NT2/D1 (cell line): ENCODE data around the gene UNC5B.
A peak's percentile ranks its signal among the peaks of the same experiment; 100 is the strongest.

ENCODE experiments used
- DNase-seq: peaks from one replicate; pipeline ENCODE4 v3.0.0-alpha.2; 2011; ENCODE audit warnings: low read depth, low spot score
- H3K27me3 ChIP-seq: 2 replicates; pipeline ENCODE4 v1.6.0; 2011; ENCODE audit warnings: mild to moderate bottlenecking; ENCODE audit not compliant: insufficient read length, insufficient read depth
- H3K36me3 ChIP-seq: 2 replicates; pipeline ENCODE4 v1.6.1; 2011; ENCODE audit warnings: mild to moderate bottlenecking, low read length, mixed read lengths; ENCODE audit not compliant: insufficient read depth, insufficient read length
- H3K4me1 ChIP-seq: 2 replicates; pipeline ENCODE4 v1.5.1; 2011; ENCODE audit not compliant: insufficient read depth, insufficient read length
- H3K4me3 ChIP-seq: 2 replicates; pipeline ENCODE4 v1.5.1; 2011; ENCODE audit warnings: low read depth; ENCODE audit not compliant: insufficient read length
- H3K9ac ChIP-seq: 2 replicates; pipeline ENCODE4 v1.6.0; 2011; ENCODE audit warnings: low read depth; ENCODE audit not compliant: insufficient read length
- H3K9me3 ChIP-seq: 2 replicates; pipeline ENCODE4 v1.5.1; 2011; ENCODE audit warnings: mild to moderate bottlenecking, low read length; ENCODE audit not compliant: insufficient read depth
- SUZ12 ChIP-seq: IDR thresholded peaks from 2 replicates; pipeline ENCODE4 v1.6.1; 2011; ENCODE audit not compliant: insufficient read length, insufficient read depth; ENCODE audit errors: extremely low read depth
- YY1 ChIP-seq: IDR thresholded peaks from 2 replicates; pipeline ENCODE4 v1.6.1; 2011; ENCODE audit not compliant: insufficient read length, insufficient read depth
- ZNF274 ChIP-seq: IDR thresholded peaks from 2 replicates; pipeline ENCODE4 v1.6.1; 2011; ENCODE audit warnings: mild to moderate bottlenecking, low read depth, low read length

Gene UNC5B

DNA sequence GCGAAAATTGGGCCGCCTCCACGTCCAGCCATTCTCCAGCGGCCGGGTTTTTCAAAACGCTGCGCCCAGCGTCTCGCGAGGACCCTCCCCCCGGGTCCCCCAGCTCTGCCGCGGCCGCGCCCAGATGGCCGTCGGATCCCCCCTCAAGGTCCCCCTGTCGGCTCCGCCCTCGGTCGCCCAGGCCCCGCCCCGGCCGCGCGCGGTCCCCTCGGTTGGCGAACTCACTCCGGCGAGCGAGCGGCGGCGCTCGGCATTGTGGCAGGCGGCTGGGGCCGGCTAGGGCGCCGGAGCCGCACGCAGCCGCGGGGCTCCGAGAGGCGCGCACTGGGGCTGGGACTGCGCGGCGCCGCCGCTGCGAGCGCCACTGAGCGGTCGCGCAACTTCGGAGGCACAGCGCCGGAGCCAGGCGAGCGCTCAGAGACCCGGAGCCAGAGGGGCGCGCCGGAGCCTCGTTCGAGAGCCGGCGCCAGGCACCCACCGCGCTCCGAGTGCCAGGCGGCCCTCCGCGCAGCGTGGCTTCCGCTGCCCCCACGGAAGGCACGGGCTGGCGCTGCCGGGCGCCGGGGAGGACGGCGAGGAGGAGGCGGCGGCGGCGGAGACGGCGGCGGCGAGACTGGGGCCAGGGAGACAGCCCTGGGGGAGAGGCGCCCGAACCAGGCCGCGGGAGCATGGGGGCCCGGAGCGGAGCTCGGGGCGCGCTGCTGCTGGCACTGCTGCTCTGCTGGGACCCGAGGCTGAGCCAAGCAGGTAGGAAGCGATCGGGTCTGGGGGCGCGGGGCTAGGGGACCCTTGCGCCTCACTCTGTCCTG lies at the start of gene UNC5B:
Gene UNC5B, plus strand, starts transcription at position 253 of the 809 bp plus-strand sequence. Its CDS starts 416 bp downstream, at position 669.
- Histone ChIP-seq H3K36me3 (no peaks in the 10 kb centered on the region), H3K4me1 (peaks cover 20% of the 10 kb centered on the region), H3K9ac (peak within 1 kb of the TSS; percentile 93), H3K27me3 (peaks cover 31% of the 10 kb centered on the region), H3K9me3 (no peaks in the 10 kb centered on the region), H3K4me3 (peak within 1 kb of the TSS; percentile 78)
- TF ChIP-seq YY1, result no peak
- no peak for TF ChIP-seq SUZ12
- TF ChIP-seq ZNF274, result no peak
- no peak for DNase-seq

DNA sequence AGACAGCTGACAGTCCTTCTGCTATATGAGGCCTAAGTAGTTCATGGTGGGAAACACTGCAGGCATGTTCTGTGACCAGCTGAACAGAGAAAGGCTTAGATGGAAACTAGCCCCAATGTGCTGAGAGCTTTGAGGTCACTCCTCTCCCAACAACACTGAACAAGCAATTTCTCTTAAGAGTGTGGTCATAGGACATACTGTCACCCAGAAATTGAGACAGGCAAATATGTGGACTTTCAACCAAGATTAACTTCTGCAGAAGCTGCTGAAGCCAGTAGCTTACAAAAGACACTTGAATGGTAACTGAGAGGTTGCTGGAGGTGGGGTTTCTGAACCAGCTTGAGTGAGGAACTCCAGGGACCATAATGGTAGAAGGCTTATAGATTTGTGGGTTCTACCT lies 38.9 kb upstream of the UNC5B start:
- H3K4me3 ChIP-seq, result no peak overlapping the region
- H3K36me3 ChIP-seq, result no peaks in the 10 kb centered on the region
- peaks cover 5% of the 10 kb centered on the region for H3K4me1 ChIP-seq
- H3K27me3 ChIP-seq, result peaks cover 23% of the 10 kb centered on the region
- no peak for DNase-seq
- TF ChIP-seq SUZ12 (no peak), ZNF274 (no peak), YY1 (no peak)
- no peak overlapping the region for H3K9ac ChIP-seq
- H3K9me3 ChIP-seq, result no peaks in the 10 kb centered on the region

DNA sequence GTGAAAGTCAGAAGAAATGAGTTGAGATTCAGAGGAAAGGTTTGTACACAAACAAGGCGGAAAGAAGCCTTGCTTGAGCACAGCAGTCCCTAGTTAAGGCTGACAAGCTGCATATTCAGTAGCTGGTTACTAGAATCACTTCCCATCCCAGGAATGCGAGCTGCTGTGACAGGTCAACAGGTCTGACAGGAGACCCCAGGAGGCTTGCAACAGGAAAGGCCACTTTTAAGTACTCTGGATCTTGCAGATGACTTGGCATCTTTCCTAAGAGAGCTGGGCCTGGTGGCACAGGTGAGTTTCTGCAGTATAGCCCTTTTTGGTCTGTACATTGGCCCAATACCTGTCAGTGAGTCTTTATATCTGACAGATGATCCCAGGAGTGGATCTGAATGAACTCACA lies 35.7 kb upstream of the UNC5B start:
- TF ChIP-seq YY1, result no peak
- no peak for TF ChIP-seq ZNF274
- TF ChIP-seq SUZ12, result no peak
- H3K9me3 ChIP-seq, result no peaks in the 10 kb centered on the region
- no peak overlapping the region for H3K4me3 ChIP-seq
- no peaks in the 10 kb centered on the region for H3K36me3 ChIP-seq
- H3K4me1 ChIP-seq, result peaks cover 5% of the 10 kb centered on the region
- no peak overlapping the region for H3K9ac ChIP-seq
- peaks cover 6% of the 10 kb centered on the region for H3K27me3 ChIP-seq
- DNase-seq, result peak; percentile 38

DNA sequence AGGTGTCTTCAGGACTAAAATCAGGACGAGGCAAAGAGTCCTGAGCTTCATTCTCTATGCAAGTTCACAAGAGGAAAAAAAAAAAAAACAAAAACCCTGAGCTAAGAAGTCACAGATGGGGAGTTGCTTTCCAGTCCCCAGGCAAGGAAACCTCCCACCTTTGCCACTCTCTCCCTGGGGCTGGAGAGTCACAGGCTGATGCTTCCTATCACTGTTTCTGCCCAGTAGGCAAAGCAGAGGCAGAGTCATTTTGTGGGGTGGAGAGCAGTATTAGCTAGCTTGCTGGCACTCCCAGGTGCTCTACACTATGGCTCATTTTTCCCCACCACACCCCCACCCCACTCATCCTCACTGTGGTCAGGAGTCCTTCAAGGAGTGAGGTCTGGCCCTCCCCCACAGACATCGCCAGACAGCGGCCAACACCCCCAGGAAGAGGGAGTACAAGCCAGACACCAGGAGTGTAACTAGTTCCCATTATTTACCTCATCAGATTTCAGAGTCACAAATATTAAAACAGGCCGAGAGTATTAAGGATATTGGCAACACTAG lies 34.6 kb upstream of the UNC5B start:
- H3K9ac ChIP-seq, result no peak overlapping the region
- H3K4me3 ChIP-seq, result no peak overlapping the region
- no peak for TF ChIP-seq ZNF274
- TF ChIP-seq YY1, result no peak
- TF ChIP-seq SUZ12, result no peak
- H3K27me3 ChIP-seq, result peaks cover 3% of the 10 kb centered on the region
- H3K36me3 ChIP-seq, result no peaks in the 10 kb centered on the region
- H3K4me1 ChIP-seq, result peaks cover 5% of the 10 kb centered on the region
- H3K9me3 ChIP-seq, result no peaks in the 10 kb centered on the region
- DNase-seq, result no peak

DNA sequence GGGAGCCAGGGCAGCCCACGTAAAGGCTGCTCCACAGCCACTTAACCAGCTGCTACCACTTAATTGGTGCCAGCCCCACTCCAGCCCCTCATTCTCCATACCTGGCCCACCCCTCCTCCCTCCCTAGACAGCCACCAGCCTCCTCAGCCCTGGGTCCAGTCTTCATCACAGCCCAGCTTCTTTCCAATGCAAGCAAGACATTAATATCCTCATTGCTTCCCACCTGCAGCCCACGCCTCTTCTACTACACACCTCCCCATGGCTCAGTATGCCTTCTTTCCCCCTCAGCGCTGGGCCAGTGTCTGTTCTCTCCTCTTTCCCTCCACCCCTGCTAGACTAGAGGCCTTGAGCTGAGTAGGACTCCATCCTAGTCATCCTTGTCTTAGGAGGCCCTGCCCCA lies 33.5 kb upstream of the UNC5B start:
- no peak overlapping the region for H3K4me3 ChIP-seq
- no peaks in the 10 kb centered on the region for H3K36me3 ChIP-seq
- H3K9me3 ChIP-seq, result no peaks in the 10 kb centered on the region
- H3K4me1 ChIP-seq, result peaks cover 5% of the 10 kb centered on the region
- no peak for TF ChIP-seq YY1
- no peak for TF ChIP-seq ZNF274
- no peak for TF ChIP-seq SUZ12
- no peak for DNase-seq
- no peak overlapping the region for H3K9ac ChIP-seq
- H3K27me3 ChIP-seq, result peaks cover 3% of the 10 kb centered on the region

DNA sequence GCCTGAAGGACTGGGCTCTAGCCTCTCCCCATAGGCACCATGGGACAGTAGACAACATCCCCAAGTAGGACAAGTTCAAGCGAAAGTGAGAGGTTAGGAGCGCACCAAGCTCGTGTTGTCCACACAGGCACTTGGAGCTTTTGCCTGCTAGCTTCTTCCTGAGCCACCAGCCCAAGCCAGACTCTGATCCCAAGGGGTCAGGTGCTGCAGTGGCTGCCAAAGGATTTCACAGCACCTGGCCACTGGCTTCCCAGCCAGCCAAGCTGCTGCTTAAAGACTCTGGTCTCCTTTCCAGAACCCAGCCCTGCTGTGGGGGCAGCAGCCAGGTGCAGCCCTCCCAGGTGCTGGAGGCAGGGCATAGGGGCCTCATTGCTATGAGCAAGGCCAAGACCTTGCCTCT lies 33.0 kb upstream of the UNC5B start:
- Histone ChIP-seq H3K36me3 (no peaks in the 10 kb centered on the region), H3K9ac (no peak overlapping the region), H3K4me3 (no peak overlapping the region), H3K27me3 (peaks cover 3% of the 10 kb centered on the region), H3K9me3 (no peaks in the 10 kb centered on the region), H3K4me1 (peaks cover 5% of the 10 kb centered on the region)
- no peak for DNase-seq
- TF ChIP-seq SUZ12 (no peak), ZNF274 (no peak), YY1 (no peak)

DNA sequence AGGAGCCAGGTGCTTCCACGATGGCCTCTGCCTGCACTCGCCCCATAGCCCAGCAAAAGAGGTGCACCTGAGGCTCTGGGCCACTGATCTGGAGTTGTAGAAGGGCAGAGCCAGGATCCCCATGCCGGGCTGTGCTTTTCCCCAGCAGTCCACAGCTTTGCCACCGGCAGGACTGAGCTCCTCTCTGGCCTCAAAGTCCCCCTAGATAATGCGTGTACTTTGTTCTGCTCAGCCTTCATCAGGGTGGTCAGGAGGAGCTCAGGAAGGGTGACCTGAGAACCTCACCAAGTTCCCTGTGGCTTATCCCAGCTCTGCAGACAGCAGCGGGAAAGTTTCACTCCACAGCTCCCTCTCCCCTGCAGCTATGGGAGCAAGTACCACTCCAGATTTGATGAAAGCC lies 27.9 kb upstream of the UNC5B start:
- no peak for DNase-seq
- no peaks in the 10 kb centered on the region for H3K27me3 ChIP-seq
- no peak overlapping the region for H3K4me3 ChIP-seq
- H3K9ac ChIP-seq, result no peak overlapping the region
- TF ChIP-seq ZNF274 (no peak), YY1 (no peak), SUZ12 (no peak)
- no peaks in the 10 kb centered on the region for H3K9me3 ChIP-seq
- H3K4me1 ChIP-seq, result peaks cover 1% of the 10 kb centered on the region
- no peaks in the 10 kb centered on the region for H3K36me3 ChIP-seq
